KMS-11 (cell line): ENCODE data around the gene PRDM16.

Source experiments
- H2AFZ ChIP-seq: fragments of 200-600 bp; sonication (generic); 2 replicates; pipeline ENCODE4 v1.6.1; 2016; ENCODE audit warnings: antibody characterized with exemption, mixed run types, low read depth
- H3K27ac ChIP-seq: fragments of 200-600 bp; sonication (generic); 2 replicates; pipeline ENCODE4 v1.6.1; 2016; ENCODE audit warnings: mild to moderate bottlenecking, mixed run types
- H3K27me3 ChIP-seq: fragments of 200-600 bp; sonication (generic); 2 replicates; pipeline ENCODE4 v1.6.1; 2017; ENCODE audit warnings: mild to moderate bottlenecking, low read depth, mixed run types, moderate library complexity; ENCODE audit not compliant: insufficient read depth
- H3K36me3 ChIP-seq: fragments of 200-600 bp; sonication (generic); 2 replicates; pipeline ENCODE4 v1.6.1; 2017; ENCODE audit warnings: mild to moderate bottlenecking, mixed run types; ENCODE audit not compliant: insufficient read depth
- H3K4me1 ChIP-seq: fragments of 200-600 bp; sonication (generic); 2 replicates; pipeline ENCODE4 v1.6.1; 2016; ENCODE audit warnings: mild to moderate bottlenecking, low read depth, mixed run types; ENCODE audit not compliant: poor library complexity, severe bottlenecking
- H3K4me2 ChIP-seq: fragments of 200-600 bp; sonication (generic); 2 replicates; pipeline ENCODE4 v1.7.0; 2016; ENCODE audit warnings: mild to moderate bottlenecking, mixed run types
- H3K4me3 ChIP-seq: fragments of 200-600 bp; sonication (generic); IDR thresholded peaks from 2 replicates; pipeline ENCODE4 v1.6.1; 2017; ENCODE audit warnings: low read depth, low read length, mixed read lengths; ENCODE audit not compliant: insufficient read depth
- H3K79me2 ChIP-seq: fragments of 200-600 bp; sonication (generic); 2 replicates; pipeline ENCODE4 v1.6.1; 2016; ENCODE audit warnings: low read depth, mixed run types; ENCODE audit not compliant: insufficient read depth
- H3K9ac ChIP-seq: fragments of 200-600 bp; sonication (generic); 2 replicates; pipeline ENCODE4 v1.6.1; 2016; ENCODE audit warnings: mild to moderate bottlenecking, mixed run types
- H4K20me1 ChIP-seq: fragments of 200-600 bp; sonication (generic); 2 replicates; pipeline ENCODE4 v1.6.1; 2016; ENCODE audit warnings: mild to moderate bottlenecking, mixed run types; ENCODE audit not compliant: insufficient read depth
- CTCF ChIP-seq: fragments of 200-600 bp; sonication (generic); conservative IDR thresholded peaks from 2 replicates; pipeline ENCODE4 v1.6.1; 2017; ENCODE audit warnings: low read depth, mild to moderate bottlenecking, antibody characterized with exemption, low read length, moderate library complexity, mixed read lengths

Gene PRDM16

GRCh38 chr1:3444298-3444697, 375.3 kb downstream of the PRDM16 start:
- no peaks in the 10 kb centered on the region for H3K79me2 ChIP-seq
- H3K27ac ChIP-seq = no peak overlapping the region
- no peak overlapping the region for H3K4me3 ChIP-seq
- no peak for TF ChIP-seq CTCF
- H2AFZ ChIP-seq = no peak overlapping the region
- H3K36me3 ChIP-seq = no peaks in the 10 kb centered on the region
- no peaks in the 10 kb centered on the region for H4K20me1 ChIP-seq
- H3K4me1 ChIP-seq = no peaks in the 10 kb centered on the region
- peaks cover 82% of the 10 kb centered on the region; the same call in 1 of the 2 replicates for H3K27me3 ChIP-seq
- no peak overlapping the region for H3K9ac ChIP-seq
- H3K4me2 ChIP-seq = no peak overlapping the region

GRCh38 chr1:3444736-3445135, 375.7 kb downstream of the PRDM16 start:
- Histone ChIP-seq H3K4me3 (no peak overlapping the region), H3K4me2 (no peak overlapping the region), H2AFZ (no peak overlapping the region), H4K20me1 (no peaks in the 10 kb centered on the region), H3K79me2 (no peaks in the 10 kb centered on the region), H3K27me3 (peaks cover 82% of the 10 kb centered on the region; the same call in 1 of the 2 replicates), H3K9ac (no peak overlapping the region), H3K4me1 (no peaks in the 10 kb centered on the region), H3K27ac (no peak overlapping the region), H3K36me3 (no peaks in the 10 kb centered on the region)
- TF ChIP-seq CTCF = no peak

GRCh38 chr1:3450202-3450863, 381.3 kb downstream of the PRDM16 start:
- no peak overlapping the region for H3K4me2 ChIP-seq
- no peak overlapping the region for H3K27ac ChIP-seq
- peaks cover 48% of the 10 kb centered on the region for H3K27me3 ChIP-seq
- no peak overlapping the region for H2AFZ ChIP-seq
- no peaks in the 10 kb centered on the region for H3K79me2 ChIP-seq
- no peak overlapping the region for H3K4me3 ChIP-seq
- H3K9ac ChIP-seq = no peak overlapping the region
- no peaks in the 10 kb centered on the region for H3K36me3 ChIP-seq
- no peaks in the 10 kb centered on the region for H4K20me1 ChIP-seq
- H3K4me1 ChIP-seq = no peaks in the 10 kb centered on the region
- TF ChIP-seq CTCF = no peak

GRCh38 chr1:3450983-3451382, 382.0 kb downstream of the PRDM16 start:
- Histone ChIP-seq H2AFZ (no peak overlapping the region), H3K36me3 (no peaks in the 10 kb centered on the region), H3K4me3 (no peak overlapping the region), H4K20me1 (no peaks in the 10 kb centered on the region), H3K9ac (no peak overlapping the region), H3K4me2 (no peak overlapping the region), H3K4me1 (no peaks in the 10 kb centered on the region), H3K79me2 (no peaks in the 10 kb centered on the region), H3K27ac (no peak overlapping the region), H3K27me3 (peaks cover 47% of the 10 kb centered on the region)
- TF ChIP-seq CTCF = no peak
